GM10248 (cell line): ENCODE data around the gene CDK5RAP2.
"Not testable (repeated sequence)": the region's sequence is repeated elsewhere in the genome, so short reads cannot be mapped to it uniquely, and the experiment has no call there.

ENCODE experiments used
- CTCF ChIA-PET: fragments of 300-600 bp; sonication (Branson Sonifier 250); formaldehyde crosslinking; extraction: SDS; loops from one replicate; lab custom pipeline; 2021; ENCODE audit warnings: antibody characterized with exemption; lab: Yijun Ruan, JAX
- POLR2A ChIA-PET: fragments of 350-650 bp; sonication (Branson Sonifier 250); formaldehyde crosslinking; extraction: SDS; loops from one replicate; lab custom pipeline; 2020; ENCODE audit warnings: antibody characterized with exemption; lab: Yijun Ruan, JAX
- DNase-seq: peaks from one replicate; pipeline ENCODE4 v3.0.0; 2012; ENCODE audit errors: extremely low spot score
- TF ChIP-seq, protein P1 (sequence below): IDR thresholded peaks from 2 replicates; pipeline ENCODE4 v1.5.1; 2012; ENCODE audit warnings: mild to moderate bottlenecking, low read depth; ENCODE audit errors: extremely low read depth, missing control alignments, control extremely low read depth

The CDK5RAP2 gene

DNA sequence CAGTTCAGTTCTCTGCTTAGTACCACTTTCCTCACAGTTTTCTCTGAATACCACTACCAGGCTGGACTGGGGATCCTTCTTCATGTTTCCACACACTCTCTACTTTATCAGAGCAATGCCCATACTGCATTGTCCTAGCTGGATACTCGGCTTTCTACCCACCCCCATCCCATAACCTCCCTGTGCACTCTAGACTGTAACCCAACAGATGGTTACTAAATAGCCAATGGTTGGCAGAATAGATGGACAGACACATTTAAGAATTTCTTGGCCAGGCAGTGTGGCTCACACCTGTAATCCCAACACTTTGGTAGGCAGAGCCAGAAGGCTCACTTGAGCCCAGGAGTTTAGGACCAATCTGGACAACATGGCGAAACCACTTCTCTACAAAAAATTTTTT is 22.8 kb downstream of the CDK5RAP2 start:
- ChIA-PET POLR2A (no interaction called here), CTCF (interaction anchor here (1.0 to 2.6 kb wide), 2 partner anchors 11 to 13 kb away, joined by 3 to 6 read pairs; no protein-coding TSS in a partner anchor)
- DNase-seq: no peak
- TF ChIP-seq, protein P1, sequence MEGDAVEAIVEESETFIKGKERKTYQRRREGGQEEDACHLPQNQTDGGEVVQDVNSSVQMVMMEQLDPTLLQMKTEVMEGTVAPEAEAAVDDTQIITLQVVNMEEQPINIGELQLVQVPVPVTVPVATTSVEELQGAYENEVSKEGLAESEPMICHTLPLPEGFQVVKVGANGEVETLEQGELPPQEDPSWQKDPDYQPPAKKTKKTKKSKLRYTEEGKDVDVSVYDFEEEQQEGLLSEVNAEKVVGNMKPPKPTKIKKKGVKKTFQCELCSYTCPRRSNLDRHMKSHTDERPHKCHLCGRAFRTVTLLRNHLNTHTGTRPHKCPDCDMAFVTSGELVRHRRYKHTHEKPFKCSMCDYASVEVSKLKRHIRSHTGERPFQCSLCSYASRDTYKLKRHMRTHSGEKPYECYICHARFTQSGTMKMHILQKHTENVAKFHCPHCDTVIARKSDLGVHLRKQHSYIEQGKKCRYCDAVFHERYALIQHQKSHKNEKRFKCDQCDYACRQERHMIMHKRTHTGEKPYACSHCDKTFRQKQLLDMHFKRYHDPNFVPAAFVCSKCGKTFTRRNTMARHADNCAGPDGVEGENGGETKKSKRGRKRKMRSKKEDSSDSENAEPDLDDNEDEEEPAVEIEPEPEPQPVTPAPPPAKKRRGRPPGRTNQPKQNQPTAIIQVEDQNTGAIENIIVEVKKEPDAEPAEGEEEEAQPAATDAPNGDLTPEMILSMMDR: no peak

DNA sequence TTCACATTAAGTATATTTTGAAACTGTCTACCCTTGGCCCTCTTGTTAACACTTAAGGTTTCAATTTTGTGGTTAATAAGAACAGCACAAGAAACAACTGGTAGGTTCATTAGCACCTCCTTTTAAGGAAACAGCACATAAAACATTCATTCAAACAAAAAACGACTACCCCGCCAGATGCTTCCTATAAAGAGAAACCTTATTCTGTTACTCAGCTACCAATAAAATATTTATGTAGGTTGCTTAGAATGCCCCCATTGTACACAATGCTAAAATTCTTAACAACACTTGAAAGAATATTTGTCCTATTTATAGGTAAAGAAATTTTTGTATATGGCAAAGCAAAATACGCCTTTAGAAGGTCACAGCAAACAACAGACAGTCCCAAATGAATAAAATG is 23.2 kb downstream of the CDK5RAP2 start:
- ChIA-PET CTCF (interaction anchor here (1.0 to 2.6 kb wide), 2 partner anchors 11 to 12 kb away, joined by 3 to 6 read pairs; no protein-coding TSS in a partner anchor), POLR2A (no interaction called here)
- DNase-seq: no peak
- TF ChIP-seq, protein P1: no peak

DNA sequence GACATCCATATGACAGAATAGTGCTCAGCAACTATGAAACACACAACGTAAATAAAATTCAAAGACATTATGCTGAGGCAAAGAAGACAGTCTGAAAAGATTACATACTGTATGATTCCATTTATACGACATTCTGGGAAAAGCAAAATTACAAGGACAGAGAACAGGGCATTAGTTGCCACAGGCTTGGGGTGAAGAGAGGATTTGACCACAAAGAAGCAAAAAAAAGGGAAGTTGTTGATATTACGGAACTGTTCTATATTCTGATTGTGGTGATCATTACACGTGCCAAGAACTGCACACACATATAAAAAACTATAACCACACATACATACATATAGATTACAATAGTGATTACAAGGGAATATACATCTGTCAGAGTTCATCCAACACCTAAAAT is 24.1 kb downstream of the CDK5RAP2 start:
- DNase-seq: no peak
- ChIA-PET CTCF (no interaction called here), POLR2A (no interaction called here)
- TF ChIP-seq, protein P1: no peak

DNA sequence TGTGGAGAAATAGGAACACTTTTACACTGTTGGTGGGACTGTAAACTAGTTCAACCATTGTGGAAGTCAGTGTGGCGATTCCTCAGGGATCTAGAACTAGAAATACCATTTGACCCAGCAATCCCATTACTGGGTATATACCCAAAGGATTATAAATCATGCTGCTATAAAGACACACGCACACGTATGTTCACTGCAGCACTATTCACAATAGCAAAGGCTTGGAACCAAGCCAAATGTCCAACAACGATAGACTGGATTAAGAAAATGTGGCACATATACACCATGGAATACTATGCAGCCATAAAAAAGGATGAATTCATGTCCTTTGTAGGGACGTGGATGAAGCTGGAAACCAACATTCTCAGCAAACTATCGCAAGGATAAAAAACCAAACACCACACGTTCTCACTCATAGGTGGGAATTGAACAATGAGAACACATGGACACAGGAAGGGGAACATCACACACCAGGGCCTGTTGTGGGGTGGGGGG is 27.7 kb downstream of the CDK5RAP2 start:
- DNase-seq, POLR2A ChIA-PET: not testable (repeated sequence)
- CTCF ChIA-PET: interaction anchor here (1.2 kb wide), 1 partner anchor 8 kb away, joined by 4 read pairs; no protein-coding TSS in a partner anchor

DNA sequence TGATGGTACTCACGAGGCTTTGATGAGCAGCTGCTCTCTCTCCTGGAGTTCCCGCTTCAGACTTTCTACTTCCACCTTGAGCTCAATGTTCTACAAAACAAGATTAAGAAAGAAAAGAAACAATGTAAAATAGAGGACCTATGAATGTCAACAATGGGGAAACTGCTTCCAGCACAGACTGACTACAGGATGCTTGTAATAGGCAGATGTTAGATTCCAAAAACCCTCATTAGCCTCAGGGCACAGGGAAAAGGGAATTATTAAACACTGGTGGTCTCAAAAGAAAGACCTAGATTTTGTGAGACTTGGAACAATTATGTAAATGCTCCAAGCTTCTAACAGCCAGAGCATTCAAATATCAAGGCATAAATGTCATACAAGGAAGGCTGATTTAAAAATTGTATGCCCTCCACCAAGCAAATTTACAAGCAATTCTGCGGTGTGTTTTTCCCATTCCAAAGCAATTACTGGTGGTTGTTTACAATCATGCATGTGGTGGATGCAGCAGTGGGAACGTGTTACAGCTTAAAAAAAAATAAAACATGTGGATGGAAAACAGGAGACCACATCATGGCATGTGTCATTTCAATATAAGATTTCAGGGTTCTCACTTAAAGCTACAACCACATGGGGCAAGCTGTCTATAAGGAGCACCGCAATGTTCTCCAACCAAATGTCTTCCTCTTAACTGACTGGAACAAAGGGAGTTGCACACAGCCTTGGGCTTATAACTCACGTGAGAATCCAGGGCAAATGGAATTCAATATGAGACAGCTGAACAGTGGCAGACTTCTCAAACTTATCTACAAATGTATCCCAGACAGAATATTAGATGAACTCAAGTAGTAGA is 34.0 kb downstream of the CDK5RAP2 start:
- DNase-seq: no peak

DNA sequence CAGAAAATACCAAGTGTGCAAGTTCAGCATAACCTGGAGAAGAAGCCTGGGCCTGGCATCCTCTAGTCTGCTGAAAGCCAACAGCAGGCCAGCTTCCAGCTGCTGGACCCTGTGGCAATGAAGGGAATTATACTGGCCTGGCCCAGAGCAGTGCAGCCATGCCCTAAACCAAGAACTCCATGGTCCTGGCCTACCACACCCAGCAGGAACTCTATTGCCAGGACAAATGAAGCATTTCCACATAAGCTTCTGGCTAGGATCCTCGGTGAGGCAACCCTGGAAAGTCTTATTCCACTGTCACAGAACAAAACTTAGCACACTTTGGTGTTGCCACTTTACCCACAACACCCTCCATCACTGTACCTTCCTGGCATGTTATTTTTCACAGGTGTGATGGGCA is 35.5 kb downstream of the CDK5RAP2 start:
- POLR2A ChIA-PET: no interaction called here
- CTCF ChIA-PET: interaction anchor here (1.0 to 2.2 kb wide), 8 partner anchors 8 to 67 kb away, joined by 3 to 7 read pairs (median 4); no protein-coding TSS in a partner anchor
- TF ChIP-seq, protein P1: no peak
- DNase-seq: no peak

More for the DNA sequence above, 34.0 kb downstream of the CDK5RAP2 start:
- TF ChIP-seq, protein P1: no peak
- ChIA-PET CTCF (interaction anchor here (0.8 to 1.6 kb wide), 4 partner anchors 12 to 32 kb away, joined by 3 to 6 read pairs (median 4); no protein-coding TSS in a partner anchor), POLR2A (no interaction called here)
